PFSK-1 (cell line): ENCODE data around the gene FBLIM1.

Source experiments
- FOXP2 ChIP-seq: optimal IDR thresholded peaks from 2 replicates; pipeline ENCODE3; 2011; ENCODE audit warnings: borderline replicate concordance, control low read depth, inconsistent platforms; ENCODE audit not compliant: insufficient read depth; ENCODE audit errors: extremely low read length, extremely low read depth
- POLR2AphosphoS5 ChIP-seq: IDR thresholded peaks from 2 replicates; pipeline ENCODE4 v1.6.1; 2012; ENCODE audit warnings: low read depth, mild to moderate bottlenecking, control low read depth, low read length, moderate library complexity
- REST ChIP-seq, 2 experiments: IDR thresholded peaks; 2 replicates each; pipeline versions ENCODE4 v1.6.1 to v1.8.0; 2011 to 2012; ENCODE audit warnings: low read depth in 2 of 2, low read length in 2 of 2, control low read depth in 1 of 2, inconsistent platforms in 1 of 2, mild to moderate bottlenecking in 1 of 2, moderate library complexity in 1 of 2; ENCODE audit not compliant: insufficient read depth in 1 of 2
- SIN3A ChIP-seq: IDR thresholded peaks from 2 replicates; pipeline ENCODE4 v1.6.1; 2012; ENCODE audit warnings: mild to moderate bottlenecking, low read length, moderate library complexity, borderline replicate concordance; ENCODE audit not compliant: insufficient read depth
- TAF1 ChIP-seq: IDR thresholded peaks from 2 replicates; pipeline ENCODE4 v1.6.1; 2012; ENCODE audit warnings: low read length, control low read depth, borderline replicate concordance; ENCODE audit not compliant: insufficient read depth

Gene FBLIM1

DNA sequence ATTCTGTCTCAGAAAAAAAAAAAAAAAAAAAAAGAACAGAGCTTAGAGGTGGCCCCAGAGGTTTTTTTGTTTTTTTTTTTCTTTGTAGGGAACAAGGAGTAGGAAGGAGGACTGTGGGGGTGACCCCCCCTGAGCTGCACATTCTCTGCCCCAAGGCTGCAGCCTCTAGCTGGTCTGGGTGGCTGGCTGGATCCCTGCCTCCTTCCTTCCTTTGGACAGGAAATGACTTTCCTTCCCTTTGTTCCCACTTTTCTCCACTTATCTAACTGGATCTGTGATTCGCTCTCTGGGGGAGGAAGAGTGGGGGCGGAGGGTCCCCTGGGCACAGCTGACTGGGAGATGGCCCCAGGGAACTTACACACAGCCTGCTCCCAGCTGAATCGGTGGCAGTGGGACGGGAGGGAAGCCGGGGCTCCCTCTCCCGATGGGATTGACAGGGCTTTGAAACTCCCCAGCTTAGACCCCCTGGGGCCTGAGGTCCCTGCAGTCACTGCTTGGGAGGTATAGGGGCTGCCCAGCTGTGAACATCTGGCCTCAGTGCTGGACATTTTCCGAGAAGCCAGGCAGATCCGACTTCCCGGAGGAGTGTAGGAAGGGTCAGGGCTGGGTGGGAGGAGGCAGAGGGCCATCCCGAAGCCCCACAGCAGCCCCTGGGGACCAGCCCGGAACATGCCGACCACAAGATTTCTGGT is 2.1 kb downstream of the FBLIM1 start:
- TF ChIP-seq REST (IDR thresholded peaks at IDR 0.05; ENCODE audit: insufficient read depth in 1 of 2, low read depth in 2 of 2, low read length in 2 of 2) (no peak), TAF1 (no peak), POLR2AphosphoS5 (no peak), FOXP2 (no peak), SIN3A (no peak)

DNA sequence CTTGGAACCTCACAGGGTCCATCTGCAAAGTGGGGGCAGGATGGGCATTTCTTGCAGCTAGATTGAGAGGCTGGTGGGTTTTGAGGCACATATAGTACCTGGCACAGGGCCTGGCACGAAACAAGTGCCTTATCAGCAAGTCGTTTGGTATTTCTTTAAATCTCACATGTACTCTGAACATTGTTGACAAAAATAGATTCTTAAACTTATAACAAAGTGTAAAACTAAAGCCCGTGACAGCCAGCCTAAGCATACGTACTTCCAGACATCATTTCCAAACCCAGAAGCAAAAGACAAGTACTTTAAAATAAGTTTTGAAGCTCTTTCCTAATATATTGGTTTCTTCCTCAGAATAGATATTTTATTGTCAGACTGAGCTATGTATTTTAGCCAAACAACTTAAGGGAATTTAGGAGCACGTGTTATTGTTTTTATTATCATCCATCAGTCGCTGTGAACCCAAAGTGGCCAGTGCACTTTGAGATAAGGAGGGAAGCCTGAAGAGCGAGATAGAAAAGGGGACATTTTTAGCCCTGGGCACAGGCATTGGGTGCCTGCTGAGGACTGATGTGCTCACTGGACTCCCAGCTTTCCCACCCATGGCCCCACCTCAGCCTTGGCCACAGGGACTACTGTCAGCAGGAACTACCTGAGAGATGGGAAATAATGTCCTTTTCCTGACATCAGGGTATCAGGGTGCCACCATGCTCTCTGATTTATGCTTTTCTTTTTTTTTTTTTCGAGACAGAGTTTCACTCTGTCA is 3.0 kb downstream of the FBLIM1 start:
- TF ChIP-seq FOXP2 (no peak), REST (IDR thresholded peaks at IDR 0.05; ENCODE audit: insufficient read depth in 1 of 2, low read depth in 2 of 2, low read length in 2 of 2) (no peak), TAF1 (no peak), POLR2AphosphoS5 (no peak), SIN3A (no peak)

DNA sequence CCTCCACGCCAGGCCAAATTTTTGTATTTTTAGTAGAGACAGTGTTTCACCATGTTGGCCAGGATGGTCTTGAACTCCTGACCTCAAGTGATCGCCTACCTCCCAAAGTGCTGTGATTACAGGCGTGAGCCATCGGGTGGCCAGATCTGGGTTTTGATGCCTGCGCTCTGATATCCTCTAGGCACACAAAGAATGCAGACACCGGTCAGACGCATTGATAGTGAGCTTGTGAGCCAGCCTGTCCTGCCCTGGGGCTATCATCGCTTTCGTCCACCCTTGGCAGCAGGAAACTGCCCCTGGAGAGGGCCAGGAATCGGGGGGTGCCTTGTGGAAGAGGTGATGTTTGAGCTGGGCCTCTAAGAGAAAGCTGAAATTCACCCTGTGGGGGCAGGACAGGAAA is 4.0 kb downstream of the FBLIM1 start:
- no peak for TF ChIP-seq POLR2AphosphoS5

DNA sequence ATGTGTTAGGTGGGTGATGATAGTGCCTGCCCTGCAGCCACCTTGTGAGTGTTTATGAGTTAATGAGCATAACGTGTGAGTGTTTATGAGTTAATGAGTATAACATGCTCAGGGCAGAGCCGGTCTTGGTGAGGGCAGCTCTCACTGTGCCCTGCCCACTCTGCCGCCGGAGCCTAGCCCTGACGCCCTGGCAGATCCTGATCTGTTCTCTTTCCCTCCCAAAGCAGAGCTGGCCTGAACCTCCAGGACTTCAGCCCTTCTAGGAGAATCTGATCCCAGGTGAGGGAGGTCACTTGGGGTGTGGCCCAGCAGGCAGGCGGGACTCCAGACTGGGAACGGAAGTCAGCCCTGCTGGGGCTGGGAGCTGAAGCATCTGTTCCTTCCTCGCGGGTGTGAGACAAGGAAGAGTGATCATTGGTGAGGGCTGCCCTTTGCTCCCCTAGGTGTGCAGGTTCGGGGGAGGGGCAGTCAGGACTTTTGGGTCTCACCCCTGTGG is 5.7 kb downstream of the FBLIM1 start:
- TF ChIP-seq FOXP2 (no peak), POLR2AphosphoS5 (no peak), SIN3A (no peak), REST (IDR thresholded peaks at IDR 0.05; ENCODE audit: insufficient read depth in 1 of 2, low read depth in 2 of 2, low read length in 2 of 2) (no peak), TAF1 (no peak)

DNA sequence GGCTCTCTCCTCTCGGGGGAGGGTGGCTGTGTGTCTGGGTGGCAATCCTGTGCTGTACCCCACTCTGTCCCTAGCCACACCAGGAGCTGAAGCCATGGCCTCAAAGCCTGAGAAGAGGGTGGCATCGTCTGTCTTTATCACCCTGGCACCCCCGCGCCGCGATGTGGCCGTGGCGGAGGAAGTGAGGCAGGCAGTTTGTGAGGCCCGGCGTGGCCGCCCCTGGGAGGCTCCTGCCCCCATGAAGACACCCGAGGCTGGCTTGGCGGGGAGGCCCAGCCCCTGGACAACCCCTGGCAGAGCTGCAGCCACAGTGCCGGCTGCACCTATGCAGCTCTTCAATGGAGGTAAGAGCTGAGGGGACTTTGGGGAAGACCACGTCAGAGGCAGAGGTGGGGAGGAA is 6.3 kb downstream of the FBLIM1 start:
- TF ChIP-seq TAF1 = no peak
- no peak for TF ChIP-seq REST (IDR thresholded peaks at IDR 0.05; ENCODE audit: insufficient read depth in 1 of 2, low read depth in 2 of 2, low read length in 2 of 2)
- no peak for TF ChIP-seq FOXP2
- no peak for TF ChIP-seq POLR2AphosphoS5
- no peak for TF ChIP-seq SIN3A
